NB4 (cell line): ENCODE results near the gene PCNX4.

ENCODE experiments used
- CTCF ChIP-seq: IDR thresholded peaks from one replicate; pipeline ENCODE4 v1.5.1; 2012; ENCODE audit warnings: low read depth, low read length
- MYC ChIP-seq: IDR thresholded peaks from 2 replicates; pipeline ENCODE4 v1.6.1; 2011; ENCODE audit warnings: low read depth, low read length
- POLR2A ChIP-seq: IDR thresholded peaks from 2 replicates; pipeline ENCODE4 v1.6.1; 2011; ENCODE audit warnings: mild to moderate bottlenecking; ENCODE audit not compliant: insufficient read length; ENCODE audit errors: extremely low read depth

GRCh38 chr14:60206249-60206670, 114.5 kb downstream of the PCNX4 start:
- TF ChIP-seq CTCF (no peak), POLR2A (no peak), MYC (no peak)
